Measurements from ENCODE around the gene ADGRG6.

The ADGRG6 gene

GRCh38 chr6:142387997-142388815 lies 86.4 kb downstream of the ADGRG6 start:
- no peak overlapping the region for H3K4me3 ChIP-seq (ENCODE audit: low read depth, low read length)
- H2AFZ ChIP-seq (ENCODE audit: low read length, unreplicated experiment) = peak overlapping the region; percentile 58
- no peaks in the 10 kb centered on the region for H3K36me3 ChIP-seq (ENCODE audit: insufficient read depth, low read length)
- H3K4me1 ChIP-seq (ENCODE audit: control insufficient read depth, insufficient read depth, low read length, unreplicated experiment) = peaks cover 12% of the 10 kb centered on the region
- no peak overlapping the region for H3K27ac ChIP-seq (ENCODE audit: low read depth, low read length)
- no peaks in the 10 kb centered on the region for H3K79me2 ChIP-seq (ENCODE audit: control insufficient read depth, insufficient read depth, low read length, unreplicated experiment)
- H3K27me3 ChIP-seq (ENCODE audit: insufficient read depth, low read length) = no peaks in the 10 kb centered on the region

GRCh38 chr6:142395266-142395665 lies 93.5 kb downstream of the ADGRG6 start:
- H2AFZ ChIP-seq (ENCODE audit: low read length, unreplicated experiment) = no peak overlapping the region
- no peak overlapping the region for H3K27ac ChIP-seq (ENCODE audit: low read depth, low read length)
- no peaks in the 10 kb centered on the region for H3K27me3 ChIP-seq (ENCODE audit: insufficient read depth, low read length)
- no peaks in the 10 kb centered on the region for H3K36me3 ChIP-seq (ENCODE audit: insufficient read depth, low read length)
- peaks cover 7% of the 10 kb centered on the region for H3K4me1 ChIP-seq (ENCODE audit: control insufficient read depth, insufficient read depth, low read length, unreplicated experiment)
- no peaks in the 10 kb centered on the region for H3K79me2 ChIP-seq (ENCODE audit: control insufficient read depth, insufficient read depth, low read length, unreplicated experiment)
- no peak overlapping the region for H3K4me3 ChIP-seq (ENCODE audit: low read depth, low read length)

- Histone ChIP-seq H3K27ac (ENCODE audit: low read depth, low read length) (no peak overlapping the region), H3K27me3 (ENCODE audit: insufficient read depth, low read length) (no peaks in the 10 kb centered on the region)
These were observed 94.0 kb downstream of the ADGRG6 start for GRCh38 chr6:142395768-142396231.

DNA sequence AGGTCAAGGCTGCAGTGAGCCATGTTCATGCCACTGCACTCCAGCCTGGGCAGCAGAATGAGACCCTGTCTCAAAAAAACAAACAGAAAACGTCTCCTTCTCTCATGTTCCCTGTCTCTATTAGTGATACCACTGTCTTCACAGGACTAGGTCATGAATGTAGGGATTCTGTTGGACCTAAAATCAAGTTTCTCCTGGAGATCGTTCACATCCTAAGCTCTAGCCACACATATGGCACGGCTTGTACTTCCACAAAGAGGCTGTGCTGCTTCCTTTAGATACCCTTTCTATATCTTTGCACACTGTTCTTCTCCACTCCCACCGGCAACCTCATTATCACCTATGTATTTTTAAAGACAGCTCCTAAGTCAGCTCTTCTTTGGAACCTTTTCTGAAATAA lies 96.5 kb downstream of the ADGRG6 start:
- Histone ChIP-seq H3K27ac (ENCODE audit: low read depth, low read length) (no peak overlapping the region), H3K4me3 (ENCODE audit: low read depth, low read length) (no peak overlapping the region), H2AFZ (ENCODE audit: low read length, unreplicated experiment) (no peak overlapping the region), H3K27me3 (ENCODE audit: insufficient read depth, low read length) (no peaks in the 10 kb centered on the region), H3K36me3 (ENCODE audit: insufficient read depth, low read length) (no peaks in the 10 kb centered on the region), H3K4me1 (ENCODE audit: control insufficient read depth, insufficient read depth, low read length, unreplicated experiment) (peaks cover 28% of the 10 kb centered on the region), H3K79me2 (ENCODE audit: control insufficient read depth, insufficient read depth, low read length, unreplicated experiment) (no peaks in the 10 kb centered on the region)

More at GRCh38 chr6:142395768-142396231, 94.0 kb downstream of the ADGRG6 start:
- H3K36me3 ChIP-seq (ENCODE audit: insufficient read depth, low read length) = no peaks in the 10 kb centered on the region
- peak overlapping the region; percentile 87 for H2AFZ ChIP-seq (ENCODE audit: low read length, unreplicated experiment)
- peaks cover 12% of the 10 kb centered on the region for H3K4me1 ChIP-seq (ENCODE audit: control insufficient read depth, insufficient read depth, low read length, unreplicated experiment)
- no peak overlapping the region for H3K4me3 ChIP-seq (ENCODE audit: low read depth, low read length)
- no peaks in the 10 kb centered on the region for H3K79me2 ChIP-seq (ENCODE audit: control insufficient read depth, insufficient read depth, low read length, unreplicated experiment)

- H3K79me2 ChIP-seq (ENCODE audit: control insufficient read depth, insufficient read depth, low read length, unreplicated experiment) = no peaks in the 10 kb centered on the region
- no peaks in the 10 kb centered on the region for H3K27me3 ChIP-seq (ENCODE audit: insufficient read depth, low read length)
- H3K27ac ChIP-seq (ENCODE audit: low read depth, low read length) = no peak overlapping the region
- peaks cover 28% of the 10 kb centered on the region for H3K4me1 ChIP-seq (ENCODE audit: control insufficient read depth, insufficient read depth, low read length, unreplicated experiment)
- H3K36me3 ChIP-seq (ENCODE audit: insufficient read depth, low read length) = no peaks in the 10 kb centered on the region
- H3K4me3 ChIP-seq (ENCODE audit: low read depth, low read length) = no peak overlapping the region
- H2AFZ ChIP-seq (ENCODE audit: low read length, unreplicated experiment) = no peak overlapping the region
These were observed 97.9 kb downstream of the ADGRG6 start for GRCh38 chr6:142399739-142400138.

DNA sequence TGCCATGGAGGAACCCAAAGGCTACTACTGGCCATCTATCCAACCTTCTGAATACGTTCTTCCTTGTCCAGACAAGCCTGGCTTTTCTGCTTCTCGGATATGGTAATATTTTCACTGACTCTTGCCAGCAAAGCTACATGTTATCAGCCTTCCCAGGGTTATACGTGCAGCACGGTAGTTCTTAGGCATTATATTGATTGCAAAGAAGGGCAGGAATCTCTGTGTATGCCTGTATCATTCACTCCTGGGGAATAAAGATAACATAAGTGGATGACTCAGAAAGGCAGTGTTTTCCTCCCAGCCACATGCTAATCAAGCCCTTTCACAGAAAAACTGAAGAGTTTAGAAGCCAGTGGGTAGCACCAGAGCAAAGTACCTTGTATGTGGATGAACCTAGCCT lies 98.7 kb downstream of the ADGRG6 start:
- H3K4me3 ChIP-seq (ENCODE audit: low read depth, low read length) = peak overlapping the region; percentile 26; the same call in 1 of the 2 replicates
- no peaks in the 10 kb centered on the region for H3K79me2 ChIP-seq (ENCODE audit: control insufficient read depth, insufficient read depth, low read length, unreplicated experiment)
- H3K27ac ChIP-seq (ENCODE audit: low read depth, low read length) = no peak overlapping the region
- peak overlapping the region; percentile 35 for H2AFZ ChIP-seq (ENCODE audit: low read length, unreplicated experiment)
- peaks cover 28% of the 10 kb centered on the region for H3K4me1 ChIP-seq (ENCODE audit: control insufficient read depth, insufficient read depth, low read length, unreplicated experiment)
- no peaks in the 10 kb centered on the region for H3K27me3 ChIP-seq (ENCODE audit: insufficient read depth, low read length)
- no peaks in the 10 kb centered on the region for H3K36me3 ChIP-seq (ENCODE audit: insufficient read depth, low read length)

DNA sequence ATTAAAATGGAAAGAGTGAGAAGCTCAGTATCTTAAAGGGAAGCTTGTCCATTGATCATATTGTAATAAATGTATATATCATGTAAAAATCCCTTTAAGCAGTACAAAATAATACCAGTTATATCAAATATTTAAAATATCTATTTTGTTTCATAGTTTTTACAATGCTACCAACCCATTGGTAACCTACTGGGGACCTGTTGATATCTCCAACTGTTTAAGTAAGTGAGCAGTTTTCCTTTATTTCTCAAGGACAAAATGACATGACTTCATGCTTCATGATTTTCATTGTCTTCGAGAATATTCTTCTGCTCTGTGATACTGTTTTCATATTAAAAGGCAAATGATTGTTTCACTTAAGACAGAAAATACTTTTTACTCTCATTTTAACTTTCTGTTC lies 100.0 kb downstream of the ADGRG6 start:
- no peaks in the 10 kb centered on the region for H3K27me3 ChIP-seq (ENCODE audit: insufficient read depth, low read length)
- peaks cover 24% of the 10 kb centered on the region for H3K4me1 ChIP-seq (ENCODE audit: control insufficient read depth, insufficient read depth, low read length, unreplicated experiment)
- no peaks in the 10 kb centered on the region for H3K36me3 ChIP-seq (ENCODE audit: insufficient read depth, low read length)
- no peak overlapping the region for H2AFZ ChIP-seq (ENCODE audit: low read length, unreplicated experiment)
- H3K4me3 ChIP-seq (ENCODE audit: low read depth, low read length) = no peak overlapping the region
- no peak overlapping the region for H3K27ac ChIP-seq (ENCODE audit: low read depth, low read length)
- no peaks in the 10 kb centered on the region for H3K79me2 ChIP-seq (ENCODE audit: control insufficient read depth, insufficient read depth, low read length, unreplicated experiment)

DNA sequence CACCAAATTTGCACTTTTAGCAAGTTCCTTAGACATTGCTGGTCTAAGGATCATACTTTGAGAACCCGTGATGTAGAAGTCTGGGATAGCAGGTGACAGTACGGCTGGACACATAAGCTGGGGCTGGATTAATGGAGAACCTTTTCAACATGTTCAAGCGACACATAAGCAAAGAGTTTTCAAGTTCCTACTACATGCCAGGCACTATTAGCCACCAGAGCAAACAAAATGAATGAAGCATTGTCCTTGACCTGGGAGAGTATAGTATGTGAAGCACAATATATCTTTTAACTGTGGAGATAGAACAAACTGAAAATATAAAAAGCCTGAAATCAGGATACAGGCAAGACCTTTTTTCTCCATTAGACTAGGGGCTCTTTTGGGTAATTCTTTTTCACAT lies 102.9 kb downstream of the ADGRG6 start:
- Histone ChIP-seq H3K79me2 (ENCODE audit: control insufficient read depth, insufficient read depth, low read length, unreplicated experiment) (no peaks in the 10 kb centered on the region), H3K36me3 (ENCODE audit: insufficient read depth, low read length) (no peaks in the 10 kb centered on the region), H3K27ac (ENCODE audit: low read depth, low read length) (no peak overlapping the region), H3K4me1 (ENCODE audit: control insufficient read depth, insufficient read depth, low read length, unreplicated experiment) (peaks cover 24% of the 10 kb centered on the region), H3K27me3 (ENCODE audit: insufficient read depth, low read length) (no peaks in the 10 kb centered on the region), H3K4me3 (ENCODE audit: low read depth, low read length) (no peak overlapping the region), H2AFZ (ENCODE audit: low read length, unreplicated experiment) (no peak overlapping the region)

DNA sequence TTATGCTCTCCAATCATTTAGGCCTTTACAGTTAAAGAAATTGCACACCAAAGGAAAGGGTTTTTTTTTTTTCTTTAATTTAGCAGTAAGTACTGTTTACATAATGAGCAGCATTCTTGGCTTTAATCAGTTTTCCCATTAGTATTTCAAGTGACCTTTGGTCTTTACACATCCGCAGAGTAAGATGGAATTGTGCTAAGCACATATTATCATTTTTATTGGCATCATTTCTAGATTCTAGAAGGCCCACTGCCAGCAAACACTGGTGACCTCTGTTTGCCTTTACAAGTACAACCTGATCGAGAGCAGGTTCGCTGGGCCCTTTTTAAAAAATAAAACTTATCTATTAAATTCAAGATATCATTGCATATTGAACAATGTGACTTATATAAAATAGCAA lies 104.3 kb downstream of the ADGRG6 start:
- H3K27me3 ChIP-seq (ENCODE audit: insufficient read depth, low read length) = no peaks in the 10 kb centered on the region
- H3K36me3 ChIP-seq (ENCODE audit: insufficient read depth, low read length) = no peaks in the 10 kb centered on the region
- H3K79me2 ChIP-seq (ENCODE audit: control insufficient read depth, insufficient read depth, low read length, unreplicated experiment) = no peaks in the 10 kb centered on the region
- no peak overlapping the region for H3K4me3 ChIP-seq (ENCODE audit: low read depth, low read length)
- H3K27ac ChIP-seq (ENCODE audit: low read depth, low read length) = no peak overlapping the region
- peaks cover 18% of the 10 kb centered on the region for H3K4me1 ChIP-seq (ENCODE audit: control insufficient read depth, insufficient read depth, low read length, unreplicated experiment)
- H2AFZ ChIP-seq (ENCODE audit: low read length, unreplicated experiment) = no peak overlapping the region

GRCh38 chr6:142407685-142408273 lies 106.0 kb downstream of the ADGRG6 start:
- H3K4me3 ChIP-seq (ENCODE audit: low read depth, low read length) = no peak overlapping the region
- H2AFZ ChIP-seq (ENCODE audit: low read length, unreplicated experiment) = peak overlapping the region; percentile 21
- peaks cover 15% of the 10 kb centered on the region for H3K4me1 ChIP-seq (ENCODE audit: control insufficient read depth, insufficient read depth, low read length, unreplicated experiment)
- H3K27ac ChIP-seq (ENCODE audit: low read depth, low read length) = no peak overlapping the region
- H3K79me2 ChIP-seq (ENCODE audit: control insufficient read depth, insufficient read depth, low read length, unreplicated experiment) = no peaks in the 10 kb centered on the region
- H3K36me3 ChIP-seq (ENCODE audit: insufficient read depth, low read length) = no peaks in the 10 kb centered on the region
- H3K27me3 ChIP-seq (ENCODE audit: insufficient read depth, low read length) = no peaks in the 10 kb centered on the region

GRCh38 chr6:142408409-142408808 lies 106.6 kb downstream of the ADGRG6 start:
- Histone ChIP-seq H2AFZ (ENCODE audit: low read length, unreplicated experiment) (peak overlapping the region; percentile 21), H3K4me1 (ENCODE audit: control insufficient read depth, insufficient read depth, low read length, unreplicated experiment) (peaks cover 18% of the 10 kb centered on the region), H3K27me3 (ENCODE audit: insufficient read depth, low read length) (no peaks in the 10 kb centered on the region), H3K79me2 (ENCODE audit: control insufficient read depth, insufficient read depth, low read length, unreplicated experiment) (no peaks in the 10 kb centered on the region), H3K4me3 (ENCODE audit: low read depth, low read length) (no peak overlapping the region), H3K27ac (ENCODE audit: low read depth, low read length) (no peak overlapping the region), H3K36me3 (ENCODE audit: insufficient read depth, low read length) (no peaks in the 10 kb centered on the region)
